Measurements from ENCODE around the gene BBX.
A peak's percentile ranks its signal among the peaks of the same experiment; 100 is the strongest.
"Not testable (repeated sequence)": the region's sequence is repeated elsewhere in the genome, so short reads cannot be mapped to it uniquely, and the experiment has no call there.

BBX gene

GRCh38 chr3:107813026-107813425, 290.3 kb downstream of the BBX start:
- peak; percentile 63 for DNase-seq

- DNase-seq, result no peak
Observed at GRCh38 chr3:107816107-107816506, 293.3 kb downstream of the BBX start.

GRCh38 chr3:107817076-107817475, 294.3 kb downstream of the BBX start:
- DNase-seq, result no peak

- no peak for DNase-seq
Observed at GRCh38 chr3:107818025-107818424, 295.3 kb downstream of the BBX start.

DNA sequence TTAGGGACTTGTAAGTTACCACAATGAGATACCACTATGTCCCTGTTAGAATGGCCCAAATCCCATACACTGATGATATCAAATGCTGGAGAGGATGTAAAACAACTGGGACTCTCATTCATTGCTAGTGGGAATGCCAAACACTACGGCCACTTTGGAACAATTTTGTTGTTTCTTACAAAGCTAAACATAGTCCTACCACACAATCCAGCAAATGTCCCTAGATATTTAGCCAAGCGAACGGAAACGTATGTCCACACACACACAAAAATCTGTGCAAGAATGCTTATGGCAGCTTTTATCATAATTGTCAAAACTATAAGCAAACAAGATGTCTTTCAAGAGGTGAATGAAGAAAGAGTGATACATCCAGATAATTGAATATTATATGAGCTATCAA, 296.9 kb downstream of the BBX start:
- DNase-seq, result no peak

GRCh38 chr3:107822308-107822707, 299.5 kb downstream of the BBX start:
- no peak for DNase-seq

GRCh38 chr3:107824822-107825371, 302.1 kb downstream of the BBX start:
- DNase-seq, result no peak

DNA sequence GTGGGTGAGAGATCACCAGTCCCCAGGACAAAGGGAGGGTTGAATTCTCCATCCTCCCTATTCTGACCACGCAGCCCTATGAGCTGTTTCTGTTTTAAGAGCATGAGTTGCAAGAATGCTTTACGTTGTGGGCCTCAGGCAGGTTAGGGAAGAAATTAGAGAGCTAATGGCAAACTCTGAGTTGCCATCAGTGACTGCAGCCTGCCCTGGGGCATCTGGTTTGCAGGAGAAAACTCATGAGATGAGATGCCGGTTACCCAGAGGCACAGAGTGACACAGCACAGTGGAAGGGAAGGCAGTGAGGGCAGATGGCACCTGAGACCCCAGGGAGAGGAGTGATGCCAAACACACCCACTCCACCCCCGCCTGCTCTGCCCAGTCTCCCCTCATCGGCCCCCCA, 302.8 kb downstream of the BBX start:
- DNase-seq, result no peak

- DNase-seq, result no peak
Observed at GRCh38 chr3:107826727-107827126, 304.0 kb downstream of the BBX start.

DNA sequence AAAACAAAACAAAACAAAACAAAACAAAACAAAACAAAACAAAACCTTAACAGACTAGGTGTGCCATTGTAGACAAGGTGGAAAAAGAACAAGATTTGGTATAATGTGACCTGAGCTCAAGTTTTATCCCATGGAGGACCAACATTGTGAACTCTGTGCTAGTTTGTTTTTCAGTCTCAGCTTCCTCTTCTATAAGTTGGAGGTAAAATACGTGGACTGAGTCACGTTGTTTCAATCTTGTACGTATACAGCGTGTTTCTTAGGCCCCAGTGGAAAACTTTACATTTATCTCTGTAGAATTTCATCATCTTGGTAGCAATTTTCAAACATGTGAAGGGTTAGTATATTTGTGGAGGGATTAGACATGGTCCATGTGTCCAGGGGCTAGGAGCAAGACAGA, 306.4 kb downstream of the BBX start:
- DNase-seq, result no peak

- DNase-seq, result no peak
Observed at GRCh38 chr3:107831590-107831989, 308.8 kb downstream of the BBX start.

- DNase-seq, result no peak
Observed at GRCh38 chr3:107833043-107833442, 310.3 kb downstream of the BBX start.

DNA sequence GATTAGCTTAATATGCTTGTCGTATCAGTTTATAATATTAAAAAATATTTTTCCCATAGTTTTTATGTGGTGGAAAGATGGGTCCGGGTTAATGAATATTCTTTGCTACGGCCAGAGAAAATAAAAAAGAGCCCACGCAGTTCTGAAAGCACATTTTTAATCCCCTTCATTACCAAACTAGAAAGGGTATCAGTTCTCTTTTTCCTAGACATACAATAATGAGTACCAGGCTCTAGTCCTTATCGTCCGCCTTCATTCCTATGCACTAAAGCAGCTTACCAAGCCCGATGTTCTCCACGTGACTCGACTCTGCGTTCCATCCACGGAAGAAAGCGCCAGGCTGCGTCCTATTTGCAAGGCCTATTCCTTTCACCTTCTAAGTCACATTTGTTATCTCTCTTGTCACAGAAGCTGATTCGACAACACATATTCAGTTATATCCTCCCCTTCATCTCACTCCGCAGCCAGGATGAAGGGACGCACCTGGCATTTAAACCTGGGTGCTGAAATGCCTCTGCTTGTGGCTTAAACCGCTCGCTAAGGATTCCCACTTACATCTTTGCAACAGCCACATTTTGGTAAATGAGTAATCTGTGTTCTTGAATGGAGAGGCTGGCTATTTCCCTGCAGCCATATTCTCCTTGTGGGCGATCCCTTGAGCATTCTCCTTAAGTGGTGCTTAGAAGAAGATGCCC, 311.1 kb downstream of the BBX start:
- no peak for DNase-seq

DNA sequence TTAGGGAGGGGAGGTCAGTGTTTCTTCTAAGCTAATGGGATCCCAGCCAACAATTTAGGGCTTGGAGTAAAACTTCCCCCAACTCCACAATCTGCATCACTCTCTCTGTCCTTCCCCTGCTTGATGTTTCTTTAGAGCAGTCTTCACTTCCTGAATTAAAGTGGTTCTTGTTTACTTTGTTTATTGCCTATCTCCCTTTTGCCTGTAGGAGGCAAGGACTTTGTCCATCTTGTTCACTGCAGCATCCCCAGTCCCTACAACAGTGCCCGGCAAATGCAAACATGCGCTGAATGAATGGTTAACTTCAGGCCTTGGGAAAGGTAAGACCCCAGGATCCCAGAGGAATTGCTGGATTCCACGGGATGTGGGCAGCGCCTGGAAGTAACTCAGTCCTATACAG, 312.2 kb downstream of the BBX start:
- DNase-seq, result not testable (repeated sequence)

DNA sequence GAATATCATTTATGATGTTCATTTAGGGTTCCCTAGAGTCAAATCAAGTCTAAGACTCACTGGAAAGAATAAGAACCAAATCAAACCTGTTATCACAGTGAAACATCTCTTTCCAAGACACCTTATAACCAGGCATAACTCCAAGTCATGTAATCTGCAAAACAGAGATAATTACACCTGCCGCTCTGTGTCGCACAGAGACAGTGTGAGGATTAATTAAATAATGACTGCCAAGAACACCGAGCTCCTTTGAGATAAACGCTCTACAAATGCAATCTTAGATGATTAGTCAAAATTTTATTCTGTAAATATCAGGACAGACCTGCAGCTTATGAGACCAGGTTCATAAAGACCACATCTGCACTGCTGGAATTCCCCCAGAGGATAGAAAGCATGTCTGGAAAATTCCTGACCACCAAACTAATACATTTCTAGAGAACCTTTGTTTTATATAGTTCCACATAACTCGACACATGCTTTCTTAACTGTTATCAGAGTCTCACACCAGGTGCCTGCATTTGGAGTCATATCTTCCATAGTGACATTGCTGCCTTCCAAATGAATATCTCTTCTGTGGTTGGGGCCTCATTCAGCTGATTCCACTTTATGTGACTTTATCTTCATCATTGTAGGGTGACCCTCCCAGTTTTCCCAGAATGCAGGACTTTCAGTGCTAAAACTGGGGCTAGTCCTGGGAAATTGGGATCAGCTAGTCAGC, 315.3 kb downstream of the BBX start:
- DNase-seq, result no peak

- peak; percentile 3 for DNase-seq
Observed at GRCh38 chr3:107841831-107842230, 319.1 kb downstream of the BBX start.

DNA sequence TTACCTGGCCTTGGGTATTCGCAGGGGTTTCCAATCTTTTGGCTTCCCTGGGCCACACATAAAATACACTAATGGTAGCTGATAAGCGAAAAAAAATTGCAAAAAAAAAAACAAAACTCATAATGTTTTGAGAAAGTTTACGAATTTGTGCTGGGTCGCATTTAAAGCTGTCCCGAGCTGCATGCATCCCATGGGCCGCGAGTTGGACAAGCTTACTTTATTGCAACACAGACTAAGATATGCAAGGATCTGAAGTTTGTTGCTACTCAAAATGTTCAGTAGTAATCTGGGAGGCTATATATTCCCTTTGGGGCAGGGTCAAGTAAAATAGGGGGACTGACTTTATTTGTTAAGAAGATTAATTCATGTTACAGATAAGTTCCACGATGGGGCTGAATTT, 320.2 kb downstream of the BBX start:
- DNase-seq, result no peak

DNA sequence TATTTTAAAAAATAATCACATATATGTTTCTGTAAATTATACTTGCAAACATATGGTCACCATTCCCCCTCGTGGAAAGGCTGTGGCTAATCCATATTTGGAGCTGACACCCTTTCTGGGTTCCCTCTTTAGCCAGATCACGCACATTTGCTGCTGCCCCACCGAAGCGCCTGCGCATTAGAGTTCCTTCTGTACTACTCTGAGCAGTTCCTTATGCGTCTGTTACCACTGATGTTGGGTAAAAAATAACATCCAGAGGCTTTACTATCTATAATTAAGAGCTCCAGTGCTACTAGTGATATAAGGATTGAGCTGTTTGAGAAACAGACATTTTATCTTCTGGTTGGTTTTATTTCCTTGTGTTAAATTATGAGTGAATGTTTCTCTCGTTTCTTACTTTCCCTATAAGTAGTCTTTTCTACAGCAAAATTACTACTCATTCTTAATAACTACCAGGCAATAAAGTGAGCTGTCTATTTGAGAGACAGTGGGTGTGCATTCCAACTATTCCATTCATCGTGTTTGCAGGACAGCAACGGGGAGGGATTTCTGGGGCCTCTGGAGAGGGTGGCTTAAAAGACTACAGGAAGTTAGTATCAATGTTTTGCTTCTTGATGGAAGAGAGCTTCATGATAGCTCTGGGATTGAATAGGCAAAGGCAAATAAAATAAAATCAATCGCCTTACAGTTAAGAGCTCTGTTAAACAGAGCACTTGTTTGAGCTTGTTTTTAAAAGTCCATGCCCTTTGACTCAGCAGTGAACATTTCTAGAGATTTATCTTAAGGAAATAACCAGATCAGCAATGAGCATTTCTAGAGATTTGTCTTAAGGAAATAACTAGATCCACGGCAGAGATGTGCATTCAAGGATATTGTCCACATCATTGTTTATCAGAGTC, 322.9 kb downstream of the BBX start:
- no peak for DNase-seq

- peak; percentile 19 for DNase-seq
Observed at GRCh38 chr3:107846279-107846852, 323.6 kb downstream of the BBX start.

GRCh38 chr3:107847791-107848190, 325.0 kb downstream of the BBX start:
- no peak for DNase-seq

GRCh38 chr3:107848351-107848915, 325.7 kb downstream of the BBX start:
- DNase-seq, result no peak

GRCh38 chr3:107850681-107851080, 327.9 kb downstream of the BBX start:
- DNase-seq, result no peak

- DNase-seq, result no peak
Observed at GRCh38 chr3:107853821-107854220, 331.1 kb downstream of the BBX start.
